ENCODE data around the gene CHEK2.

The CHEK2 gene

GRCh38 chr22:28728621-28729313 lies 12.9 kb downstream of the CHEK2 start:
- H2AFZ ChIP-seq (ENCODE audit: low read length): no peak overlapping the region
- no peak overlapping the region for H3K4me3 ChIP-seq (ENCODE audit: low read length)
- no peaks in the 10 kb centered on the region for H3K27me3 ChIP-seq (replicated peaks; ENCODE audit: insufficient read depth, low read length)
- H4K20me1 ChIP-seq (ENCODE audit: insufficient read depth, low read length): no peaks in the 10 kb centered on the region
- H3K36me3 ChIP-seq (replicated peaks; ENCODE audit: insufficient read depth, low read length): no peaks in the 10 kb centered on the region; the same call in 1 of the 2 replicates
- H3K9ac ChIP-seq (ENCODE audit: low read length): no peak overlapping the region
- H3K9me3 ChIP-seq (replicated peaks; ENCODE audit: insufficient read depth, low read length): no peaks in the 10 kb centered on the region
- H3F3A ChIP-seq (ENCODE audit: insufficient read depth, low read length): no peaks in the 10 kb centered on the region
- no peak overlapping the region for H3K27ac ChIP-seq (ENCODE audit: low read length)
- no peaks in the 10 kb centered on the region for H3K4me1 ChIP-seq (ENCODE audit: low read length)
- no peak for DNase-seq
- TF ChIP-seq CTCF (IDR thresholded peaks at IDR 0.05; ENCODE audit: low read length) (no peak), EZH2 (optimal IDR thresholded peaks at IDR 0.05; ENCODE audit: low read depth, low read length) (no peak), EZH2phosphoT487 (IDR thresholded peaks at IDR 0.05; ENCODE audit: low read length) (no peak)
- no peak overlapping the region for H3K4me2 ChIP-seq (ENCODE audit: low read depth, low read length)
- H3K79me2 ChIP-seq (ENCODE audit: low read length): peaks cover 26% of the 10 kb centered on the region
- H3K9me2 ChIP-seq (replicated peaks; ENCODE audit: insufficient read depth, low read length): no peaks in the 10 kb centered on the region

- Histone ChIP-seq H3K79me2 (ENCODE audit: low read length) (peaks cover 22% of the 10 kb centered on the region), H3K4me1 (ENCODE audit: low read length) (no peaks in the 10 kb centered on the region), H3K4me3 (ENCODE audit: low read length) (no peak overlapping the region), H3K9ac (ENCODE audit: low read length) (no peak overlapping the region), H3K27ac (ENCODE audit: low read length) (no peak overlapping the region), H4K20me1 (ENCODE audit: insufficient read depth, low read length) (no peaks in the 10 kb centered on the region), H3K27me3 (replicated peaks; ENCODE audit: insufficient read depth, low read length) (no peaks in the 10 kb centered on the region), H3K4me2 (ENCODE audit: low read depth, low read length) (no peak overlapping the region), H2AFZ (ENCODE audit: low read length) (no peak overlapping the region), H3K9me3 (replicated peaks; ENCODE audit: insufficient read depth, low read length) (no peaks in the 10 kb centered on the region), H3K36me3 (replicated peaks; ENCODE audit: insufficient read depth, low read length) (no peaks in the 10 kb centered on the region), H3F3A (ENCODE audit: insufficient read depth, low read length) (no peaks in the 10 kb centered on the region), H3K9me2 (replicated peaks; ENCODE audit: insufficient read depth, low read length) (no peaks in the 10 kb centered on the region)
- no peak for DNase-seq
- TF ChIP-seq EZH2phosphoT487 (IDR thresholded peaks at IDR 0.05; ENCODE audit: low read length) (no peak), EZH2 (optimal IDR thresholded peaks at IDR 0.05; ENCODE audit: low read depth, low read length) (no peak), CTCF (IDR thresholded peaks at IDR 0.05; ENCODE audit: low read length) (no peak)
Observed at GRCh38 chr22:28728002-28728401, 13.6 kb downstream of the CHEK2 start.

- H3K4me2 ChIP-seq (ENCODE audit: low read depth, low read length): no peak overlapping the region
- H3K9me2 ChIP-seq (replicated peaks; ENCODE audit: insufficient read depth, low read length): no peaks in the 10 kb centered on the region
- TF ChIP-seq CTCF (IDR thresholded peaks at IDR 0.05; ENCODE audit: low read length) (no peak), EZH2phosphoT487 (IDR thresholded peaks at IDR 0.05; ENCODE audit: low read length) (no peak), EZH2 (optimal IDR thresholded peaks at IDR 0.05; ENCODE audit: low read depth, low read length) (no peak)
- H3K36me3 ChIP-seq (replicated peaks; ENCODE audit: insufficient read depth, low read length): peaks cover 12% of the 10 kb centered on the region; the same call in 1 of the 2 replicates
- no peaks in the 10 kb centered on the region for H3K27me3 ChIP-seq (replicated peaks; ENCODE audit: insufficient read depth, low read length)
- no peak overlapping the region for H3K9ac ChIP-seq (ENCODE audit: low read length)
- H3K4me1 ChIP-seq (ENCODE audit: low read length): no peaks in the 10 kb centered on the region
- no peak for DNase-seq
- H3K9me3 ChIP-seq (replicated peaks; ENCODE audit: insufficient read depth, low read length): no peaks in the 10 kb centered on the region
- H3K79me2 ChIP-seq (ENCODE audit: low read length): no peaks in the 10 kb centered on the region
- H2AFZ ChIP-seq (ENCODE audit: low read length): no peak overlapping the region
- no peaks in the 10 kb centered on the region for H3F3A ChIP-seq (ENCODE audit: insufficient read depth, low read length)
- H3K27ac ChIP-seq (ENCODE audit: low read length): no peak overlapping the region
- no peaks in the 10 kb centered on the region for H4K20me1 ChIP-seq (ENCODE audit: insufficient read depth, low read length)
- no peak overlapping the region for H3K4me3 ChIP-seq (ENCODE audit: low read length)
Observed at GRCh38 chr22:28718044-28718443, 23.6 kb downstream of the CHEK2 start.
